ENCODE data around the gene TPSD1. TPM values are rescaled to one million over a fixed set of nuclear protein-coding genes. Genes with fewer than 3 reads are reported as not detected.
A peak's percentile ranks its signal among the peaks of the same experiment; 100 is the strongest.

TPSD1 gene
- total and polyA plus RNA-seq, 9 of the 15 experiments (the other 6 are each of a cell fraction or from before 2014, with no cell fraction given), result not detected

- TF ChIP-seq ZNF318 (IDR thresholded peaks at IDR 0.05; ENCODE audit: borderline replicate concordance in 1 of 2, low read depth in 1 of 2) (peak in 1 of 2 experiments; percentile 90; a peak in 2 of 4 replicates), ZNF197 (CRISPR knock-in tag; IDR thresholded peaks at IDR 0.05; ENCODE audit: low read depth) (peak; percentile 70; the same call in 1 of the 2 replicates), RNF2 (IDR thresholded peaks at IDR 0.05) (0 out of 2 replicates have a peak, but pooled peaks have one; percentile 10), SAP30 (IDR thresholded peaks at IDR 0.05; ENCODE audit: borderline replicate concordance, insufficient read depth, low read depth, low read length, poor library complexity, severe bottlenecking) (peak; percentile 42), MLLT1 (IDR thresholded peaks at IDR 0.05) (peak; percentile 6 to 44; a peak in 3 of 4 replicates), TFE3 (CRISPR knock-in tag; IDR thresholded peaks at IDR 0.05) (no peak), ZNF592 (IDR thresholded peaks at IDR 0.05) (no peak), NR4A1 (CRISPR knock-in tag; IDR thresholded peaks at IDR 0.05) (no peak), NR4A1 (tag; IDR thresholded peaks at IDR 0.05) (no peak)
Measured at GRCh38 chr16:1308036-1308976, 52.4 kb downstream of the TPSD1 start (continued).
